GM18505 (cell line): ENCODE measurements around the gene PHLDB2.

ENCODE experiments used
- ATAC-seq: cut with Tn5 transposase; IDR thresholded peaks from one replicate; pipeline ENCODE4 v1.9.1; 2021; ENCODE audit not compliant: unreplicated experiment
- POLR2A ChIP-seq: IDR thresholded peaks from 4 replicates; pipeline ENCODE4 v1.6.1; 2011; ENCODE audit warnings: borderline replicate concordance; ENCODE audit not compliant: insufficient read depth, insufficient read length; ENCODE audit errors: extremely low read depth

Gene PHLDB2

DNA sequence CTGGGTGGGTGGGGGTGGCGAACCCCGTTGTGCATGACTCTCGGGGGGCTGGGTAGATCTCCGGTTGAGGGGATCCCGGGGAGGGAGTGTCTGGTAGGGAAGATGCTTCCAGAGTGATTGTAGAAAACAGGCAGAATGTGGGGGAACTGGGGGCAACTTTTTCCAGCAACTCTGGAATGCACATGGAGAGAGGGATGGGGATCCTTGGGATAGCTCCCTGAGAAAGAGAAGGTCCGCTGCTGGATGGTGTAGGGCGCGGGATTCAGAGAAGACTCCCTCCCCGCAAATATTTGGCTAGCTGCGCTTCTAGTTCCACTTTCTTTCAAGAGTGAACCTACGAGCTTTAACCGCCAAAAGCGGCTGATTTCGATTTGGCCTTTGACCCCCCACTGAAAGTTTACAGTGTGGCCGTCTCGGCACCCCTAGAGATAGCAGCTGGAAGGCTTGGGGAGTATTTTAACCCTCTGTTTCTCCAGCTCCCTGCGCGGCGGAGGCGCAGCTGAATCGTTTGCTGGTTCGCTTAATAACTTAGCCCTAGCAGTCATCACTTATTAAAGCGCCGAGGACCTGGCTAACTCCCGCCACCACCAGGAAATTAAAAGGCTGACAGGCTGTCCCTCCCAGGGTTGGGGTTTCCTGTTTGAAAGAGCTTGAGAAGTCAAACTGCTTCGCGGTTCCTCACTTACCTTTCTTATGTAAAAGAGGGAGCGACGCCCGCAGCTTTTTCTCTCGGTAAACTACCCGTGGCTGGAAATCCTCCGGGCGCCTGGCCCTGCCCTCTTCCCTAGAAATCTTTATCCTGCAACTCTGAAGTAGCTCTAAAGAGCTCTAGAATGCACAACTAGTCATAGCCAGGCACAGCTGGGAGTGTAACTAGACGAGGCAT is 1.2 kb downstream of the PHLDB2 start:
- peak; percentile 91 for ATAC-seq
- TF ChIP-seq POLR2A, result no peak

DNA sequence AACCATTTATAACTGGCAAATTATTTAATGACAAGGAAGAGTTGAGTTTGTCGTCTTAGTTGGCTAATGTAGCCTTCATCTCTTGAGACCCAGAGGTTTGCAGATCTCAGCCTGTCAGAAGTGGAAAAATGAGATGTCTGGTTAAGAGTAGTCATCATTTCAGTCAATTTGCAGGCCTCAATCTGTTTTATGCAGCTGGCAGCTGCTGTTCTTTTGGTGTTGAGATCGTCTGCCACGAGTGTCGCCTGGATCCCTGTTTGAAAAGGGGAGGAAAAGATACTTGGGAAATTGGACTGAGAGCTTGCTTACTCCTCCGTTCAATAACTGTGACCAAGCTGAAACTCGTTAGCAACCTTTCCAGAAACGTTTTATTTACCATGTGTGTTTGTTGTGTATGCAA is 2.3 kb downstream of the PHLDB2 start:
- no peak for TF ChIP-seq POLR2A
- ATAC-seq, result no peak

- no peak for TF ChIP-seq POLR2A
- ATAC-seq, result no peak
Observed at GRCh38 chr3:111862415-111862814, 3.4 kb downstream of the PHLDB2 start.

GRCh38 chr3:111862974-111863373 is 3.9 kb downstream of the PHLDB2 start:
- ATAC-seq, result no peak
- no peak for TF ChIP-seq POLR2A

DNA sequence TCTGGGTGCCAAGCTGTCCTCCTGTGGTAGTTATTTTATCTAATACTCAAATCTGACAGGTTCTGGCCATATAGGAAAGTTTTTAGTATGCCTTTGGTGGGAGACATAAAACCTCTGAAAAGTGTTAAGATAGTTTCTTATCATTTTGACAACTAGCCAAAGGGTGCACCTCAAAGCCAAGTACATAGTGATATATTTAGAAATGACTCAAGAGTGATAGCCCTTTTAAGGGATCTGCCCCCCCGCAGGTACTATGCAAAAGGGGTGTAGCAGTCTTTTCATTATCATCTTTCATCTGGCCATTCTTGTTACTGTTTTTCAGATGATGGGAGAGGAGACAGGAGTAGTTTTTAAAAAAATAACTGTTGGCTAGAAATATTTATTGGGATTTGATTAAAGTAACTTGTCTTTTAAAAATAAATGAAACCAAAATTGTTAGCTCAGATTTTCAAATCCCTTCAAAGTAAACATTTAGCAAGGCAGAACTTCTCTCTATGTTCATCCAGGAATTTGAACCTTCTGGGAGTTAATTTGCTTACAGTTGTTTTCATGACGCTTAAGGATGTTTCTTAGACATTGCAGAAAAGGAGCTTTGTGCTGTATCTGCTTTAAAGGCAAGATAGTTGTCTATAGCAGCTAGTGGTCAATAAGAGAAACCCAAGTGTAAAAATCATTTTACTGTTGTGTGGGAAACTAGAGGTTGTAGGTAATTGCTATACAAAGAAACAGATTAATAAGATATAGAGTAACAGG is 5.1 kb downstream of the PHLDB2 start:
- no peak for TF ChIP-seq POLR2A
- no peak for ATAC-seq

DNA sequence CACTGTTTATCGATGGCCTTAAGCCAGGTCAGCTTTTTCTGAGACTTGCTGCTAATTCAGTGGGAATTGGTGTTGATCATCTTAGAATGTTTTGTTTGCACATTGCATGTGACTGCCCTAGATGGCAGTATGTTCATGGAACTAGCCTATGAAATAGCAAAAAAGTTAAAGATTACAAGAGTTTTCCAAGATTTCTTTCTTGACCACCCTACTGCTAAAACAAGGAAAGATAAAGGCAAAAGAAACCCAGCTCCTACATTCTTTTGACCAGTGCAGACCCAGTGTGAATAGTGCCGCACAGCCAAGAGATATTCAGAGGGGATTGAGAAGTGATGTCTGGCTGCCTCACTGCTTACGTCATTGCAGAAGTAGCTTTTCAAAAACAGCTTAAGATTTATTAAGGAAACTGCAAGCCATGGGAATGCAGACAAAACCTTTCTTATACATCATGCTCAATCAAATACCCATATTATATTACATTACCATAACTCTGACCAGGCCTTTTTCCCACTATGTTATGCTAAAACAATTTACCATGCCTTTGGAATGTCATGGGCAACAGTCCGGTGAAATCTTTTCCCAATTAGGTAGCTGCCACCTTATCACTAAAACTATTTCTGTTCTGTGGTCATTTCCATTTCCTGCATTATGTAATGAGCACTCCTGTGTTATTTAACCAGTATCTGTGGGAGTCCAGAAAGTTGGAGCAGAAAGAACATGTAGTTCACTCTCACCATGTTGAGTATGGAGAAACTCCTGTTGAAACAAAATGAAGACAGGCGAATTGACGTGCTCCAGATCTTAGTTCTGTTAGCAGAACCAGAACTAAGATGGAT is 6.0 kb downstream of the PHLDB2 start:
- ATAC-seq, result no peak
- TF ChIP-seq POLR2A, result no peak

- no peak for ATAC-seq
- TF ChIP-seq POLR2A, result no peak
Observed at GRCh38 chr3:111867889-111868426, 8.9 kb downstream of the PHLDB2 start.

- no peak for TF ChIP-seq POLR2A
- no peak for ATAC-seq
Observed at GRCh38 chr3:111870620-111871019, 11.6 kb downstream of the PHLDB2 start.

- no peak for ATAC-seq
- TF ChIP-seq POLR2A, result no peak
Observed at GRCh38 chr3:111871809-111872623, 13.0 kb downstream of the PHLDB2 start.

DNA sequence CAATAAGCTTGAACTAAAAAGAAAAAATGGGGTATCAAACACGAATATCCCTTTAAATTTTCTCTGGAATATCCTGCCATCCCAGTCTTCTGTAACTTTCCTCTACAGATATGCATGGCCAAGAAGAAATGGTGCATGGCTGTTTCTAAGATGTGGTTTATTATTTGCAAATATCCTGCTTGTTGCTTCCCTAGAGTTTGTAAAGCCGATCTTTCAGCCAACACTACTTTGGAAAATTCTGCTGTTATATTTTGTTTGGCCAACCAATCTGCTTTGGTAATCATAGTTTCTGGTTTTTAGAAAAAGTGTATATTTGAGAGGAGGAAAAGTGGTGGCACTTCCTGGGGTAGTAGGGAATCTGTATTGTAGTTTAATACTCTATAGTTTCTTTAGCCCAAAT is 13.9 kb downstream of the PHLDB2 start:
- ATAC-seq, result no peak
- TF ChIP-seq POLR2A, result no peak

- TF ChIP-seq POLR2A, result no peak
- no peak for ATAC-seq
Observed at GRCh38 chr3:111874177-111874820, 15.2 kb downstream of the PHLDB2 start.

GRCh38 chr3:111881480-111881879 is 22.4 kb downstream of the PHLDB2 start:
- ATAC-seq, result no peak
- TF ChIP-seq POLR2A, result no peak
